GM19452 (cell line): ENCODE measurements around the gene CAPN1.
"Not testable (repeated sequence)": the region's sequence is repeated elsewhere in the genome, so short reads cannot be mapped to it uniquely, and the experiment has no call there.

Experiments used
- ATAC-seq: cut with Tn5 transposase; IDR thresholded peaks from one replicate; pipeline ENCODE4 v1.9.1; 2021; ENCODE audit not compliant: unreplicated experiment

The CAPN1 gene

DNA sequence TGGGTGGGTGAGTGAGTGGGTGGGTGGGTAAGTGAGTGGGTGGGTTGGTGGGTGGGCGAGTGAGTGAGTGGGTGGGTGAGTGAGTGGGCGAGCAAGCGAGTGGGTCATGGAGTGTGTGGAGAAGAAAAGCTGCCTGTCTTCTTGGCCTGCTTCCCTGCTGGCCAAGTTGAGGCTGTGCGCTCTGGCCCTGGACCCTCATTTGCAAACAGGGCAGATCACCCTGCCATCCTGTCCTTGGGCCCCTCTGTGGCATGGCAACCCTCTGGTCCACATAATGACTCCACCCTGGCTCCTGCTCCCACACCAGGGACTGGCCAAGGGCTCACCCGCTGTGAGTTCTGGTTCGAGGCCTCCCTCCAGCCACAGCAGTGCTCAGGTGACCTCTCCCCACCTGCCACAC, 35.1 kb downstream of the CAPN1 start:
- no peak for ATAC-seq

DNA sequence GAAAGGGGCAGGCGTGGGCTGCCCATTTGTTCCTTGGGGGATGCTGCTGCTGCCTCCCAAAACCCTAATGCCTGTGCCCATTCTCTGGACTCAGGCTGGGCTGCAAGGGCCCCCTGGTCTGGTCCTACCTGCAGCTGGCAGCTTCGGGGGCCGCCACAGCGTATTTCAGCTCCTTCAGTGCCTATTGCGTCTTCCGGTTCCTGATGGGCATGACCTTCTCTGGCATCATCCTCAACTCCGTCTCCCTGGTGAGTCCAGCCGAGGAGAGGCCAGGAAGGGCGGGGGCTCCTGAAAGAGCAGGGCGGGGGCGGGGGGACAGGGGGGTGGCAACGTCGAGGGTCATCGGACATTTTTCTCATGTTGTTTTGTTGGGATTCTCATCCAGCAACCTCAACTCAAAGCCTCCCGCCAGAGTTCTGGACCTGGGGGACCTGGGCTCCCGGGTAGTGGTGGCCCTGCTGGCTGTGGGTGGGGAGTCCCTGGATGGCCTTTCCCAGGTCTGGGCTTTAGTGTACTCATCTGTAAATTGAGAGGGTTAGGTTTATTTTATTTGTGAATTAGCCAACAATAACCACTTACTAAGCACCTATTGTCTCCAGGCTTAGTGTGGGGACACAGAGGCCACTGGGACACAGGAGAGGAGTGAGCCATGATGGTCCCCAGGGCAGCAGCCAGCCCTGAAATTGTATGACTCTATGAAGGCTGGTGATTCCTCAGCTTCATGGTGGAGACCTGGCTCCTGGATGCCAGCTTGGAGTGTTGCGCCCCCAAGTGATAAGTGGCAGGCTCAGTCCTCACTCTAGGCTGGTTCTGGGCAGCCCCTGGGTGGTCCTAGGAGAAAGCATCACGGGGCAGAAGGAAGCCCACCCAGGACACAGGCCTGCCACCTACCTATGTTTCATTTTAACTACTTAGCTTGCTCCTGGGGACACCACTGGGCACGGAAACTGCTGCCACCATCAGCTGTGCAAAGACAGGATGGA, 36.0 kb downstream of the CAPN1 start:
- no peak for ATAC-seq

DNA sequence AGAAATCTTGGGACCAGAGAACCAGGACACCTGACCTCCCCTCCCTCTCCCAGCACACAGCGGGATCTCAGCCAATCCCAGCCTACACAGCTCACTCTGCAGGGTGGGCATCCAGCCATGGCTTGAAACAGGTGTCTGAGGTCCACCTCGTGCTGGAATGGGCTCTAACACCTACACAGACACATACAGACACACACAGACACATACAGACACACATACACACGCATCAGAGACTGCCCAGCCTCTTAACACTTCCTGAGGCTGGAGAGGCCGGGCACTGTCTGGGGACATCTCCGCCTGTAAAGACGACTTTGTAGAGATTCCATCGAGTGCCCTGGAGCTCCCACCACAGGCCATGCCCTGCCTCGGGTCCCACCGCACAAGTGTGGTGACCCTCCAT, 36.7 kb downstream of the CAPN1 start:
- ATAC-seq = no peak

DNA sequence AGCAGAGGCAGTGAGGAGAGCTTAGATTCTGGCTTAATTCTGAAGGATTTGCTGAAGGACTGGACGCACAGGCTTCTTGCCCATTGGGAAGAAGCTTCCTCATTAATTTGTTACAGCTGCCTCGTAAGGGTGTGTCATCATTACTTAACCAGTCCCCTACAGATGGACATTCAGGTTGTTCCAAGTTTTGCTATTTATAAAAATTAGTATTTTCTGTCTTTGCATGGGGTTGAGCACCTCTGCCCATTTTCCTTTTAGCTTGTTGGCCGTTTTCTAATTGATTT, 38.1 kb downstream of the CAPN1 start:
- no peak for ATAC-seq

DNA sequence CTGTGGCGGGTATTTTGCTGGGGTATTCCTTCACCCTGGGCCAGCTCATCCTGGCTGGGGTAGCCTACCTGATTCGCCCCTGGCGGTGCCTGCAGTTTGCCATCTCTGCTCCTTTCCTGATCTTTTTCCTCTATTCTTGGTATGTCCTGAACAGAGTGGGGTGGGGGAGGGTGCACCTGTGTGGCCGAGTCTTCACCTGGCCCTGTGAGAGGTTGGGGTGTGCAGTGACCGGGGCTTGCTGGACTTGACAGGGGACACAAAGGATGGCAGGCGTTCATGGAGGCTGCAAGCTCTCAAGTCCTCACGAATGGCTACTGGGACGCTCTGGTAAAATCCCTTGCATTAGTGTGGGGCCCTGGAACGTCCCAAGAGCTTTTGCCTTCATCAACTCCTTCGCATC, 39.3 kb downstream of the CAPN1 start:
- ATAC-seq = no peak

GRCh38 chr11:65223011-65223410, 41.3 kb downstream of the CAPN1 start:
- no peak for ATAC-seq

DNA sequence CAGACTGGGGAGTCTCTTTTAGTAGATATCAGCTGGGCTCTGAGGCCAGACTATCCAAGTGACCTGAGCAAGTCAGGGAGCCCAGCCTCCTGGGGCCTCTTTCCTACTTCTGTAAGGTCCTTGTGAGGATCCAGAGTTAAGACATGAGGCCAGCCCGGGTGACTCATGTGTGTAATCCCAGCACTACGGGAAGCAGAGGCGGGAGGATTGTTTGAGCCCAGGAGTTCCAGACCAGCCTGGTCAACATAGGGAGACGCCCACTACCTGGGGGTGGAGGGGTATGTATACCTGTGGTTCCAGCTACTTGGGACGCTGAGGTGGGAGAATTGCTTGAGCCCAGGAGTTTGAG, 43.2 kb downstream of the CAPN1 start:
- ATAC-seq = no peak

DNA sequence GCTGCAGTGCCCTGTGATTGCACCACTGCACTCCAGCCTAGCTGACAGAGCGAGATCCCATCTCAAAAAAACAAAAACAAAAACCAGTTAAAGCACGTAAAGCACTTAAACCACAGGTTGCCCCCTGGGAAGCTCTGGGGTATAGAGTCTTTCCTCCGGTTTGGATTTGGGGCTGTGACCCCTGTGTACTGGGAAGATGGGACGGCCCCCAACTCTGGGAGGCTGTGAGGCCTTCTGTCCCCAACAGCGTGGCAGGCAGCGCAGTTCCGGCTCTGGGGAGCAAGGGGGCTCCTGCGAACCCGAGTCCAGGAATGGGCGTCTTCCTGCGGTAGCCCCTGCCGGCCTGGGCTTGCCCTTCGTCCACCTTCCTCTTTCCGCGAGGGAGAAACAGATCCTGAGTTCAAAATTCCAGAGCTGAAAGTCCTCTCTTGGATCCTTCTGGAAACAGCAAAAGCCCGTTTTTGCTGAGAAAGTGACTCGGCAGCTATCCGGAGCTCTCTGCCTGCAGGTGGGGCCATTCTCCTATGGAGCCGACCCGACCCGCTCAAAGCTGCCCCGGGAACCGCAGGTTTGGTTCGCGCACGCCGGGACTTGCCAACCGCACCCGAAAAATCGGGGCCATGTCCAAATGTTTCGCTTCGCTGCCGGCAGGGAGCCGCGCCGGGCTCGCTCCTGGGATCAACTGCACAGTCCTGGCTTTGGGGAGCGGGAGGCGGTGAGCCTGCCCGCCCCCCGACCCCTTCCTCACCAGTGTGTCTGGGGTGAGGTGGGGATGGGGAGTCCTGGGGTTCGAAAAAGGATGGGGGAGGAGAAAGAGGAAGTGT, 43.8 kb downstream of the CAPN1 start:
- ATAC-seq = no peak

- ATAC-seq = no peak
These were observed 44.3 kb downstream of the CAPN1 start for GRCh38 chr11:65226103-65226442.

GRCh38 chr11:65227879-65228278, 46.2 kb downstream of the CAPN1 start:
- no peak for ATAC-seq

- no peak for ATAC-seq
These were observed 54.7 kb downstream of the CAPN1 start for GRCh38 chr11:65236194-65237059.

DNA sequence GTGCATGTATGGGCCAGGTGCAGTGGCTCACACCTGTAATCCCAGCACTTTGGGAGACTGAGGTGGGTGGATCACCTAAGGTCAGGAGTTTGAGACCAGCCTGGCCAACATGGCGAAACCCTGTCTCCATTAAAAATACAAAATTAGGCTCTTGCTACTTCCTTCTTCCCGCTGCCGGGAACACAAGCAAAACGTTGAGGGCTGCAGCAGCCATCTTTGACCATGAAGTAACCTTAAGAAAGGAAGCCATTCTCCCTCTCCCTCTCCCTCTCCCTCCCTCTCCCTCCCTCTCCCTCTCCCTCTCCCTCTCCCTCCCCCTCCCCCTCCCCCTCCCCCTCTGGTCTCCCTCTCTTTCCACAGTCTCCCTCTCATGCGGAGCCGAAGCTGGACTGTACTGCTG, 56.6 kb downstream of the CAPN1 start:
- ATAC-seq = not testable (repeated sequence)

- ATAC-seq = no peak
These were observed 59.4 kb downstream of the CAPN1 start for GRCh38 chr11:65241134-65241533.

DNA sequence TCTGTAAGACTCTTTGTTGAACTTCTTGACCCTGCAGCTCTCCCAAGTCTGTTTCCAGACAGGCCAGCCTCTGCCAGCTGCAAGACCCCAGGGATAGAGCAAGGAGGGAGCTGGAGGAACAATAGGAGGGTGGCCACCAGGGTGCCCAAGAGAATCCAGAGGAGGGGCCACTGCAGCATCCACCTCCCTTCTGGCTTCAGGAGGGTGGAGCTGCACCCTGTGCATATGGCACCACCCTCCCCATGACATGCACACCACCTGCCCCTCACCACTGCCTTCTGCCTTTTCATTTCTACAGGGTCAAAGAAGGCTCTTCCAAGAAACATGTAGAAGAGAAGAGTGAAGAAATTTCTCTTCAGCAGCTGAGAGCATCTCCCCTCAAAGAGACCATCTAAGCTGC, 60.0 kb downstream of the CAPN1 start:
- no peak for ATAC-seq

DNA sequence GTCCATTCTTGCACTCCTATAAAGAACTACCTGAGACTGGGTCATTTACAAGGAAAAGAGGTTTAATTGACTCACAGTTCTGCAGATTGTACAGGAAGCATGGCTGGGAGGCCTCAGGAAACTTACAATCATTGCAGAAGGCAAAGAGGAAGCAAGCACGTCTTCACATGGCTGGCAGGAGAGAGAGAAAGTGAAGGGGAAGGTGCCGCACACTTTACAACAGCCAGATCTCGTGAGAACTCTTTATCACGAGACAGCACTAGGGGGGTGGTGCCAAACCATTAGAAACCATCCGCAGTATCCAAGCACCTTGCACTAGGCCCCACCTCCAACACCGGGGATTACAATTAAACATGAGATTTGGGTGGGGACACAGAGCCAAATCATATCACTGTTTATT, 60.7 kb downstream of the CAPN1 start:
- no peak for ATAC-seq

DNA sequence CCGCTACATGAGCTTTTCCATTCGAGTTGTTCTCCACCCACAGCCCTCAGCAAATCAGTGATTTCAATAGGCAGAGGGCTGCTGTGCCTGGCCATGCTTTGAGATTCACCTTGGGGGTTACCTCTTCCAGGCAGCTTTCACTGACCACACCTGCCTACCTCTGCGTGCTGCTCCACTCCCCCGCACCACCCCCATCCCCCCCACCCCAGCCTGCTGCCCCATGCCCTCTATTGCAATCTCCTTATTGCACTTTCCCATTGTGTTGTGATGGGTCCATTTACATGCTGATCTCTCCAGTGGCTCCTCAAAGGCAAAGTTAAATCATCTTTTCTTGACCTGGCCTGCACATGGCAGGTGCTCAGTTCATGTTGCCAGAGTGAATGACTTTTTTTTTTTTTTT, 62.1 kb downstream of the CAPN1 start:
- no peak for ATAC-seq

GRCh38 chr11:65245046-65245445, 63.3 kb downstream of the CAPN1 start:
- ATAC-seq = not testable (repeated sequence)

DNA sequence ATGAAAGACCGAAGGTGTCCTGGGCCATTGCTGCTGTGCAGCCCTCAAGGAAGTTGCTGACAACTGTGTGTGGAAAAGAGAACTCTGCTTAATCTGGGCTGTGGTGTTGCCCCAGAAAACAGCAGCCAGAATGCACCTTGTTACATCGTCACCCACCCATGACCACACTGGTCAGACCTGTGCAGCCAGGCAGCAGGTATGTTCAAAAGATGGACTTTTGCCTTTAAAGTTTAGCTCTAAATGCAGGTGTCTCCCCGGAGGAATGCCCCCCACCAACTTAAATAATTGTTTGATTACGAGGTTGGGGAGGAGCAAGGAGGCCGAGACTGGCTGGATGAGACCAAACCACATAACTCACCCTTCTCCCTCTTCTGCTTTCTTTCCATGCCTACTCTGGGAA, 64.8 kb downstream of the CAPN1 start:
- no peak for ATAC-seq

GRCh38 chr11:65248184-65248710, 66.5 kb downstream of the CAPN1 start:
- not testable (repeated sequence) for ATAC-seq

DNA sequence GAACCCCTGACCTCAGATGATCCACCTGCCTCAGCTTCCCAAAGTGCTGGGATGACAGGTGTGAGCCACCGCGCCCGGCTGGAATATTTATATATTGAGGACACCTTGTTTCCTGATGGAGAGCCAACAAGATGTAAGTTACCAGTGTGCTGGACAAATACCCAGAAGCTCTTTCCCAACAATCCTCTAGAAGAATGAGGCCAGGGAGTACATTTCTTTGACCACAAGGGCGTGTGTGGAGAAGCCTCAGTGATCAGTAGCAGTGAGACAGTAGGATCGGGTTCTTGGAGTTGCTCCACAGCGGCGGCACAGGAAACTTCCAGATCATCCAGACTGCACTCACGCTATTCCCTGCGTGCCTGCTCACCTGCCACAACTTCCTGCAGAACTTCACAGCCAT, 69.7 kb downstream of the CAPN1 start:
- no peak for ATAC-seq

DNA sequence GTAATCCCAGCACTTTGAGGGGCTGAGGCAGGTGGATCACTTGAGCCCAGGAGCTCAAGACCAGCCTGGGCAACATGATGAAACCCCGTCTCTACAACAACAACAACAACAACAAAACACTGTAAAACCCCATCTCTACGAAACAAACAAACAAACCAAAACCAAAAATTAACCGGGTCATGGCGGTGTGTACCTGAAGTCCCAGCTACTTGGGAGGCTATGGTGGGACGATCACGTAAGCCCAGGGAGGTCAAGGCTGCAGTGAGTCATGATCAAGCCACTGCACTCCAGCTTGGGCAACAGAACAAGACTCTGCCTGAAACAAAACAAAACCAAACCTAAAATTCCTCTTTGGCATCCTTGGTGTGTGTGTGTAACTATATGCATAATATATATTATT, 73.0 kb downstream of the CAPN1 start:
- no peak for ATAC-seq
